Gastrocnemius medialis (tissue), 4 donors: ENCODE data around the gene GTF2H1. TPM values are rescaled to one million over a fixed set of nuclear protein-coding genes. Genes with fewer than 3 reads are reported as not detected.
A peak's percentile ranks its signal among the peaks of the same experiment; 100 is the strongest.
"Not testable (repeated sequence)": the region's sequence is repeated elsewhere in the genome, so short reads cannot be mapped to it uniquely, and the experiment has no call there.

ENCODE experiments used
- ATAC-seq, 2 donors: fragments of 150-250 bp; one replicate each; pipeline ENCODE4 v1.9.1; 2016
- DNase-seq, 2 donors: peaks; one replicate each; pipeline ENCODE4 v3.0.0-alpha.2; 2019
- H3K27ac ChIP-seq, 4 donors: fragments of 200-600 bp; sonication (generic); 1 replicate in 1 of 4; 2 replicates in 3 of 4; pipeline ENCODE4 v1.5.1; 2016 to 2018; ENCODE audit warnings: mild to moderate bottlenecking in 2 of 4, moderate library complexity in 1 of 4
- H3K27me3 ChIP-seq, 3 donors: fragments of 200-600 bp; sonication (generic) in 2 of 3; 1 replicate in 1 of 3; 2 replicates in 2 of 3; pipeline versions ENCODE4 v1.5.1 to v1.6.0; 2016 to 2019; ENCODE audit warnings: mild to moderate bottlenecking in 1 of 3, moderate library complexity in 1 of 3
- H3K36me3 ChIP-seq, 2 donors: fragments of 200-600 bp; sonication (generic) in 1 of 2; one replicate each; pipeline ENCODE4 v1.5.1; 2017 to 2018
- H3K4me1 ChIP-seq, 2 donors: fragments of 200-600 bp; sonication (generic) in 1 of 2; one replicate each; pipeline ENCODE4 v1.5.1; 2016 to 2017; ENCODE audit warnings: mild to moderate bottlenecking in 2 of 2
- H3K4me3 ChIP-seq, 4 donors: fragments of 200-600 bp; sonication (generic) in 3 of 4; 1 replicate in 1 of 4; 2 replicates in 3 of 4; pipeline ENCODE4 v1.5.1; 2016 to 2019; ENCODE audit warnings: mild to moderate bottlenecking in 2 of 4
- H3K9me3 ChIP-seq, 3 donors: fragments of 200-600 bp; sonication (generic) in 2 of 3; 1 replicate in 1 of 3; 2 replicates in 2 of 3; pipeline ENCODE4 v1.5.1; 2016 to 2019
- POLR2A ChIP-seq, 2 donors: fragments of 450-650 bp; IDR thresholded peaks; one replicate each; pipeline ENCODE4 v1.6.1; 2017; ENCODE audit warnings: antibody characterized with exemption in 2 of 2, mild to moderate bottlenecking in 2 of 2, moderate library complexity in 2 of 2
- in situ Hi-C, 4 donors: fragments of 200-750 bp; cut with MboI; loops; one replicate each; pipeline versions ENCODE4 v1.15.0 to v1.8.0; 2017; ENCODE audit warnings: low sequenced_read_pairs in 4 of 4
- intact Hi-C: fragments of 100-400 bp; cut with DNase I; formaldehyde crosslinking; loops from one replicate; pipeline ENCODE4 v1.15.1; 2023; ENCODE audit warnings: low total_unique reads
- microRNA-seq, 2 donors: library from miRNA; unstranded; fragments of <30 nt; microRNA quantifications; one replicate each; pipeline ENCODE4, GENCODE V29; 2016; ENCODE audit warnings: borderline replicate concordance in 2 of 2
- total RNA-seq, 4 donors: library from RNA; depleted of rRNA; stranded (reverse); fragments of >200 nt; gene quantifications; one replicate each; pipeline versions ENCODE4 v1.1.0 to v1.2.3, GENCODE V29; 2016
- TF ChIP-seq, protein P1 (sequence below), 5 experiments: fragments of 450-650 bp in 3 of 5; fragments of 200-600 bp in 2 of 5; sonication (generic) in 2 of 5; IDR thresholded peaks in 4 of 5; conservative IDR thresholded peaks in 1 of 5; 1 replicate in 4 of 5; 2 replicates in 1 of 5; pipeline ENCODE4 v1.5.1; 2016 to 2019; ENCODE audit warnings: antibody characterized with exemption in 5 of 5, mild to moderate bottlenecking in 3 of 5, moderate library complexity in 3 of 5

GTF2H1 gene
- total RNA-seq, 4 donors from 2014 or later: 30.9 to 45.6 (median 33.2) TPM

GRCh38 chr11:18404062-18404461, 81.7 kb downstream of the GTF2H1 start:
- no peaks in the 10 kb centered on the region for H3K27me3 ChIP-seq
- peak overlapping the region in 1 of 4 donors; percentile 20 for H3K27ac ChIP-seq
- DNase-seq (no peak), ATAC-seq (no peak)
- peaks cover 7 to 93% of the 10 kb centered on the region in 2 donors for H3K36me3 ChIP-seq
- intact Hi-C loops: no loop called here
- TF ChIP-seq, protein P1, sequence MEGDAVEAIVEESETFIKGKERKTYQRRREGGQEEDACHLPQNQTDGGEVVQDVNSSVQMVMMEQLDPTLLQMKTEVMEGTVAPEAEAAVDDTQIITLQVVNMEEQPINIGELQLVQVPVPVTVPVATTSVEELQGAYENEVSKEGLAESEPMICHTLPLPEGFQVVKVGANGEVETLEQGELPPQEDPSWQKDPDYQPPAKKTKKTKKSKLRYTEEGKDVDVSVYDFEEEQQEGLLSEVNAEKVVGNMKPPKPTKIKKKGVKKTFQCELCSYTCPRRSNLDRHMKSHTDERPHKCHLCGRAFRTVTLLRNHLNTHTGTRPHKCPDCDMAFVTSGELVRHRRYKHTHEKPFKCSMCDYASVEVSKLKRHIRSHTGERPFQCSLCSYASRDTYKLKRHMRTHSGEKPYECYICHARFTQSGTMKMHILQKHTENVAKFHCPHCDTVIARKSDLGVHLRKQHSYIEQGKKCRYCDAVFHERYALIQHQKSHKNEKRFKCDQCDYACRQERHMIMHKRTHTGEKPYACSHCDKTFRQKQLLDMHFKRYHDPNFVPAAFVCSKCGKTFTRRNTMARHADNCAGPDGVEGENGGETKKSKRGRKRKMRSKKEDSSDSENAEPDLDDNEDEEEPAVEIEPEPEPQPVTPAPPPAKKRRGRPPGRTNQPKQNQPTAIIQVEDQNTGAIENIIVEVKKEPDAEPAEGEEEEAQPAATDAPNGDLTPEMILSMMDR (IDR thresholded peaks at IDR 0.05 in 4 of 5, conservative IDR thresholded peaks at IDR 0.05 in 1 of 5): no peak
- TF ChIP-seq POLR2A (IDR thresholded peaks at IDR 0.05): no peak
- peaks cover 0 to 2% of the 10 kb centered on the region in 2 donors for H3K4me1 ChIP-seq
- in situ Hi-C loops: no loop called here
- no peaks in the 10 kb centered on the region for H3K9me3 ChIP-seq
- no peak overlapping the region for H3K4me3 ChIP-seq

DNA sequence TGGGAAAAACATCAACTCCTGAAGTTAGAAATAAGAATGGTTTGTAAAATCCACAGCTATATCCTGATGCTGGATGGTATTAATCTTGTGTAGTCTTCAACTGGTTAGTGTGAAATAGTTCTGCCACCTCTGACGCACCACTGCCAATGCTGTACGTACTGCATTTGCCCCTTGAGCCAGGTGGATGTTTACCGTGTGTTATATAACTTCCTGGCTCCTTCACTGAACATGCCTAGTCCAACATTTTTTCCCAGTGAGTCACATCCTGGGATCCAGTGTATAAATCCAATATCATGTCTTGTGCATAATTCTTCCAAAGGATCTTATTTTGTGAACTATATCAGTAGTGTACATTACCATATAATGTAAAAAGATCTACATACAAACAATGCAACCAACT, 85.0 kb downstream of the GTF2H1 start:
- DNase-seq, in situ Hi-C loops, ATAC-seq, H3K9me3 ChIP-seq, H3K4me1 ChIP-seq, intact Hi-C loops, H3K4me3 ChIP-seq, H3K27me3 ChIP-seq, H3K27ac ChIP-seq: not testable (repeated sequence)
- peaks cover 7 to 61% of the 10 kb centered on the region in 2 donors for H3K36me3 ChIP-seq

- no peak for TF ChIP-seq POLR2A (IDR thresholded peaks at IDR 0.05)
- TF ChIP-seq, protein P1 (IDR thresholded peaks at IDR 0.05 in 4 of 5, conservative IDR thresholded peaks at IDR 0.05 in 1 of 5): no peak
- Histone ChIP-seq H3K4me1 (no peaks in the 10 kb centered on the region), H3K27ac (no peak overlapping the region), H3K36me3 (peaks cover 7 to 48% of the 10 kb centered on the region in 2 donors), H3K9me3 (no peaks in the 10 kb centered on the region), H3K27me3 (no peaks in the 10 kb centered on the region), H3K4me3 (no peak overlapping the region)
- ATAC-seq (peak in 1 of 2 donors; percentile 17), DNase-seq (no peak)
- intact Hi-C loops: no loop called here
- in situ Hi-C loops: no loop called here
These were observed 86.4 kb downstream of the GTF2H1 start for GRCh38 chr11:18408558-18409291.

DNA sequence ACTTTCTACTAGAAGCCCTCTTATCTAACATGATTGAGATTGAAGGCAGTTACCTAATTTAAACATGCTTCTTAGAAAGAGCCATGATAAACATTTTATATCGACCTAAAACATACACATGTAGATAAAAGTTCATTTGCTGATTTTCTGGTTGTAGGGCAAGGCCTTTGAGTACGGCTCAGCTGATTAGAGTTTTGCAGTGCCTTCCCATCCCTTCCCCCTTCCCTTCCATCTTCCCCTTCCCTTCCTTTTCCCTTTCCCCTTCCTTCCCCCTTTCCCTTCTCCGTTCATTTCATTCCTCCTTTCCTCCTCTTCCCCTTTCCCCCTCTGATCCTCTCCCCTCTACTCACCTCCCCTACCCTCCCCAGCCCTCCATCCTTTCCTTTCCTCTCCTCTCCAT, 94.1 kb downstream of the GTF2H1 start:
- in situ Hi-C loops (no loop called here), intact Hi-C loops (no loop called here)

More for the DNA sequence above, 94.1 kb downstream of the GTF2H1 start:
- no peaks in the 10 kb centered on the region for H3K36me3 ChIP-seq
- no peak for ATAC-seq
- H3K27ac ChIP-seq: no peak overlapping the region
- H3K9me3 ChIP-seq: no peaks in the 10 kb centered on the region
- no peak overlapping the region for H3K4me3 ChIP-seq
- no peaks in the 10 kb centered on the region for H3K4me1 ChIP-seq
- H3K27me3 ChIP-seq: no peaks in the 10 kb centered on the region
- no peak for TF ChIP-seq POLR2A (IDR thresholded peaks at IDR 0.05)
- TF ChIP-seq, protein P1 (IDR thresholded peaks at IDR 0.05 in 4 of 5, conservative IDR thresholded peaks at IDR 0.05 in 1 of 5): no peak
- DNase-seq: no peak

Small RNAs within 50 kb of the gene (microRNA-seq; reads per million reads assigned to microRNA genes)
- 0.85 to 1.2 reads per million in 2 donors for gene MIR3159

Other genes with a start within 250 kb of the GTF2H1 start
- 10 to 100 TPM in 1 of 4 donors, 1 to 10 TPM in 3; 3.0 to 16.1 (median 4.4) TPM for gene SAAL1, start 216.5 kb upstream of the GTF2H1 start, total RNA-seq
- not detected for gene MRGPRX3, start 190.0 kb upstream of the GTF2H1 start, total RNA-seq
- not detected for gene MRGPRX4, start 149.7 kb upstream of the GTF2H1 start, total RNA-seq
- gene SAA4, start 85.8 kb upstream of the GTF2H1 start, total RNA-seq: 1 to 10 TPM in 2 of 4 donors, not detected in 2; 2.5 to 3.9 TPM
- gene SAA2, start 73.9 kb upstream of the GTF2H1 start, total RNA-seq: 10 to 100 TPM in 3 of 4 donors, 1 to 10 TPM in 1; 2.0 to 67.5 (median 42.8) TPM
- 100 to 1,000 TPM in 2 of 4 donors, 10 to 100 TPM in 1, 1 to 10 TPM in 1; 5.7 to 145 (median 89.3) TPM for gene SAA1, start 56.3 kb upstream of the GTF2H1 start, total RNA-seq
- gene HPS5, start 427 bp upstream of the GTF2H1 start, total RNA-seq: 10 to 100 TPM in 2 of 4 donors, 1 to 10 TPM in 2; 5.3 to 13.1 (median 9.7) TPM
- 1,000 to 10,000 TPM in 1 of 4 donors, 100 to 1,000 TPM in 3; 354 to 1,010 (median 500) TPM for gene LDHA, start 72.0 kb downstream of the GTF2H1 start, total RNA-seq
- gene LDHC, start 89.8 kb downstream of the GTF2H1 start, total RNA-seq: 1 to 10 TPM in 1 of 4 donors, under 1 TPM in 1, not detected in 2; 0.67 to 1.4 TPM
- gene LDHAL6A, start 133.3 kb downstream of the GTF2H1 start, total RNA-seq: not detected
- gene TSG101, start 204.4 kb downstream of the GTF2H1 start, total RNA-seq: 100 to 1,000 TPM; 106 to 180 (median 170) TPM